H1 (cell line): ENCODE measurements around the gene CACNA2D3. TPM values are rescaled to one million over a fixed set of nuclear protein-coding genes. Genes with fewer than 3 reads are reported as not detected.

Source experiments
- CTCF ChIA-PET: fragments of 300-600 bp; sonication (Branson Sonifier 250); formaldehyde crosslinking; loops from one replicate; lab custom pipeline; 2021; ENCODE audit not compliant: partially characterized antibody; lab: Charles Lee
- POLR2A ChIA-PET: fragments of 300-600 bp; sonication (Branson Sonifier 250); formaldehyde crosslinking; loops from one replicate; lab custom pipeline; 2021; ENCODE audit warnings: inconsistent platforms; ENCODE audit not compliant: partially characterized antibody; lab: Charles Lee
- DNase-seq, 2 experiments: peaks; one replicate each; pipeline versions ENCODE4 v3.0.0 to v3.0.0-alpha.2; 2010 to 2022; ENCODE audit warnings: low spot score in 2 of 2, low read depth in 1 of 2, mixed read lengths in 1 of 2
- FAIRE-seq: peaks from 2 replicates; lab custom pipeline; 2011; peaks lifted over from hg19 to GRCh38; lab: Jason Lieb, UNC
- H2AFZ ChIP-seq: 2 replicates; pipeline ENCODE4 v1.8.1; 2012; ENCODE audit warnings: low read length, inconsistent platforms
- H2AK5ac ChIP-seq: 2 replicates; pipeline ENCODE4 v1.6.1; 2013; ENCODE audit warnings: low read depth, low read length
- H2BK120ac ChIP-seq: replicated peaks from 2 replicates; pipeline ENCODE3; 2013; ENCODE audit warnings: low read depth, low read length, inconsistent platforms
- H2BK12ac ChIP-seq: 2 replicates; pipeline ENCODE4 v1.6.1; 2013; ENCODE audit warnings: low read depth, low read length
- H2BK15ac ChIP-seq: 2 replicates; pipeline ENCODE4 v1.6.1; 2013; ENCODE audit warnings: low read length
- H2BK20ac ChIP-seq: 2 replicates; pipeline ENCODE4 v1.6.1; 2013; ENCODE audit warnings: low read length
- H2BK5ac ChIP-seq: 2 replicates; pipeline ENCODE4 v1.6.1; 2013; ENCODE audit warnings: low read depth, low read length
- H3K14ac ChIP-seq: 2 replicates; pipeline ENCODE4 v1.6.1; 2013; ENCODE audit warnings: inconsistent platforms; ENCODE audit not compliant: insufficient read length
- H3K18ac ChIP-seq: 2 replicates; pipeline ENCODE4 v1.6.1; 2013; ENCODE audit warnings: low read length; ENCODE audit errors: extremely low read depth
- H3K23ac ChIP-seq: 2 replicates; pipeline ENCODE4 v1.6.1; 2013; ENCODE audit warnings: inconsistent platforms; ENCODE audit not compliant: insufficient read length
- H3K23me2 ChIP-seq: 2 replicates; pipeline ENCODE4 v1.6.1; 2013; ENCODE audit warnings: low read depth, low read length
- H3K27ac ChIP-seq: 2 replicates; pipeline ENCODE4 v1.6.1; 2011; ENCODE audit warnings: low read depth, low read length, inconsistent platforms
- H3K27me3 ChIP-seq, 4 experiments: replicated peaks in 1 of 4; 1 replicate in 1 of 4; 2 replicates in 3 of 4; pipeline versions ENCODE4 v1.6.1 to v1.8.1; 2011 to 2013; ENCODE audit warnings: low read length in 3 of 4, mild to moderate bottlenecking in 3 of 4, inconsistent platforms in 2 of 4, mixed read lengths in 2 of 4, moderate library complexity in 1 of 4; ENCODE audit not compliant: control insufficient read depth in 3 of 4, insufficient read depth in 3 of 4; ENCODE audit errors: extremely low read depth in 1 of 4
- H3K36me3 ChIP-seq, 4 experiments: 2 replicates each; pipeline versions ENCODE4 v1.6.1 to v1.8.1; 2011 to 2013; ENCODE audit warnings: mild to moderate bottlenecking in 4 of 4, low read length in 3 of 4, moderate library complexity in 2 of 4, control low read depth in 1 of 4, inconsistent platforms in 1 of 4; ENCODE audit not compliant: insufficient read depth in 4 of 4, control insufficient read depth in 2 of 4
- H3K4ac ChIP-seq: replicated peaks from 2 replicates; pipeline ENCODE3; 2013; ENCODE audit warnings: low read length, low read depth, mixed read lengths, inconsistent platforms; ENCODE audit not compliant: insufficient read length
- H3K4me1 ChIP-seq, 4 experiments: replicated peaks in 1 of 4; 1 replicate in 1 of 4; 2 replicates in 3 of 4; pipeline versions ENCODE4 v1.6.1 to v1.8.1; 2011 to 2013; ENCODE audit warnings: low read length in 3 of 4, inconsistent platforms in 2 of 4, mixed read lengths in 1 of 4; ENCODE audit not compliant: insufficient read depth in 4 of 4, control insufficient read depth in 3 of 4
- H3K4me2 ChIP-seq, 2 experiments: 2 replicates each; pipeline versions ENCODE4 v1.6.1 to v1.8.1; 2011 to 2013; ENCODE audit warnings: low read depth in 2 of 2, low read length in 2 of 2, control low read depth in 1 of 2, inconsistent platforms in 1 of 2, mild to moderate bottlenecking in 1 of 2; ENCODE audit not compliant: insufficient read depth in 1 of 2
- H3K4me3 ChIP-seq, 4 experiments: fragments of 200-600, 300-600 bp in 1 of 4; sonication (generic), shearing (Covaris generic), sonication (Bioruptor Twin) in 1 of 4; 2 replicates each; pipeline versions ENCODE4 v1.5.1 to v1.8.1; 2011 to 2016; ENCODE audit warnings: low read length in 4 of 4, low read depth in 3 of 4, control low read depth in 2 of 4, inconsistent platforms in 2 of 4, mild to moderate bottlenecking in 2 of 4, mixed read lengths in 1 of 4, moderate library complexity in 1 of 4; ENCODE audit not compliant: insufficient read depth in 2 of 4; ENCODE audit errors: extremely low read depth in 1 of 4
- H3K56ac ChIP-seq: replicated peaks from 2 replicates; pipeline ENCODE3; 2013; ENCODE audit warnings: low read depth, mild to moderate bottlenecking, mixed read lengths, low read length, inconsistent platforms; ENCODE audit not compliant: insufficient read length
- H3K79me1 ChIP-seq: 2 replicates; pipeline ENCODE4 v1.6.1; 2013; ENCODE audit warnings: low read depth, low read length, control low read depth
- H3K79me2 ChIP-seq, 2 experiments: 2 replicates each; pipeline versions ENCODE4 v1.6.1 to v1.8.1; 2012 to 2013; ENCODE audit warnings: low read length in 2 of 2, mild to moderate bottlenecking in 2 of 2, inconsistent platforms in 1 of 2; ENCODE audit not compliant: insufficient read depth in 2 of 2, control insufficient read depth in 1 of 2
- H3K9ac ChIP-seq, 4 experiments: replicated peaks in 1 of 4; 1 replicate in 1 of 4; 2 replicates in 3 of 4; pipeline versions ENCODE4 v1.6.1 to v1.8.1; 2011 to 2013; ENCODE audit warnings: low read depth in 3 of 4, low read length in 3 of 4, control low read depth in 2 of 4, mild to moderate bottlenecking in 2 of 4, moderate library complexity in 2 of 4, inconsistent platforms in 1 of 4; ENCODE audit errors: extremely low read depth in 1 of 4
- H3K9me3 ChIP-seq, 2 experiments: 2 replicates each; pipeline versions ENCODE4 v1.6.1 to v1.8.1; 2012 to 2013; ENCODE audit warnings: mild to moderate bottlenecking in 2 of 2, moderate library complexity in 2 of 2, control low read depth in 1 of 2, inconsistent platforms in 1 of 2, low read depth in 1 of 2, low read length in 1 of 2, mixed read lengths in 1 of 2; ENCODE audit not compliant: insufficient read depth in 2 of 2
- H4K20me1 ChIP-seq, 2 experiments: replicated peaks in 1 of 2; 2 replicates each; pipeline versions ENCODE3 to v1.8.1; 2011 to 2013; ENCODE audit warnings: inconsistent platforms in 2 of 2, low read length in 2 of 2, mild to moderate bottlenecking in 1 of 2; ENCODE audit not compliant: insufficient read depth in 2 of 2, control insufficient read depth in 1 of 2
- H4K5ac ChIP-seq: 2 replicates; pipeline ENCODE4 v1.6.1; 2013; ENCODE audit warnings: low read length, low read depth, mixed read lengths, inconsistent platforms; ENCODE audit not compliant: insufficient read length
- H4K8ac ChIP-seq: 2 replicates; pipeline ENCODE4 v1.8.0; 2013; ENCODE audit warnings: mild to moderate bottlenecking, moderate library complexity, low read length, inconsistent platforms; ENCODE audit not compliant: insufficient read depth; ENCODE audit errors: extremely low read depth
- H4K91ac ChIP-seq: replicated peaks from 2 replicates; pipeline ENCODE3; 2013; ENCODE audit warnings: low read length, mixed read lengths, inconsistent platforms; ENCODE audit not compliant: insufficient read length
- CHD1 ChIP-seq: IDR thresholded peaks from 2 replicates; pipeline ENCODE4 v1.6.1; 2012; ENCODE audit warnings: low read depth, low read length, improper control_type of control experiment
- E2F6 ChIP-seq: IDR thresholded peaks from 2 replicates; pipeline ENCODE4 v1.6.1; 2012; ENCODE audit warnings: inconsistent platforms
- EGR1 ChIP-seq: IDR thresholded peaks from 2 replicates; pipeline ENCODE4 v1.6.1; 2011; ENCODE audit warnings: low read depth, low read length, borderline replicate concordance
- FOSL1 ChIP-seq: IDR thresholded peaks from 2 replicates; pipeline ENCODE4 v1.6.1; 2011; ENCODE audit warnings: mild to moderate bottlenecking, low read depth, low read length, moderate library complexity; ENCODE audit not compliant: insufficient read depth
- HDAC6 ChIP-seq: IDR thresholded peaks from one replicate; pipeline ENCODE4 v1.7.1; 2012; ENCODE audit warnings: low read depth, mild to moderate bottlenecking, inconsistent platforms, low read length, moderate library complexity
- RNF2 ChIP-seq: fragments of 200-900, 300-1000 bp; sonication (generic); IDR thresholded peaks from 2 replicates; pipeline ENCODE4 v1.7.1; 2016; ENCODE audit warnings: borderline replicate concordance, low read depth, mild to moderate bottlenecking, antibody characterized with exemption, low read length; ENCODE audit not compliant: poor library complexity, severe bottlenecking; ENCODE audit errors: missing control alignments
- SIN3A ChIP-seq, 2 experiments: IDR thresholded peaks in 1 of 2; conservative IDR thresholded peaks in 1 of 2; 2 replicates each; pipeline ENCODE4 v1.6.1; 2011 to 2012; ENCODE audit warnings: low read length in 2 of 2, improper control_type of control experiment in 1 of 2, low read depth in 1 of 2, mild to moderate bottlenecking in 1 of 2
- WGBS, 2 experiments: shearing (Covaris generic) in 1 of 2; methylation state at CpG; one replicate each; pipeline versions ENCODE4 v1.1.6 to v1.1.7; 2013 to 2015; ENCODE audit warnings: low lambda C conversion rate in 2 of 2, mixed read lengths in 2 of 2, inconsistent platforms in 1 of 2, low coverage in 1 of 2, missing lambda C conversion rate in 1 of 2; ENCODE audit not compliant: insufficient replicate concordance in 2 of 2, insufficient coverage in 1 of 2, insufficient read length in 1 of 2; ENCODE audit errors: extremely low coverage in 1 of 2, missing lambda C conversion rate in 1 of 2; 5-methylcytosine and 5-hydroxymethylcytosine counted together
- polyA plus RNA-seq, 7 experiments: library from polyadenylated mRNA; depleted of rRNA in 3 of 7; stranded (reverse) in 5 of 7; unstranded in 2 of 7; fragments of >200 nt in 5 of 7; fragments of 200-250 nt in 2 of 7; gene quantifications; 1 replicate in 5 of 7; 2 replicates in 1 of 7; 4 replicates in 1 of 7; pipeline versions ENCODE4 v1.2.1 to v1.2.3, GENCODE V29; 2011 to 2013; ENCODE audit warnings: missing spikeins in 2 of 7, mixed read lengths in 2 of 7
- total RNA-seq: library from RNA; stranded (reverse); fragmentation: NEBNext Ultra II Directional; extraction: Animal tissue kit (Norgen Biotek cat#: 25700); gene quantifications from 2 replicates; pipeline ENCODE4 v1.2.1, GENCODE V29; 2021

CACNA2D3 gene
- total and polyA plus RNA-seq, 2 of the 8 experiments (the other 6 are each of a cell fraction or from before 2014, with no cell fraction given) = 1.5 to 1.8 TPM

- Histone ChIP-seq H4K8ac (no peak overlapping the region), H3K23ac (no peak overlapping the region), H2BK120ac (no peak overlapping the region), H2BK12ac (no peak overlapping the region)
- POLR2A ChIA-PET = no interaction called here
- DNase-seq = no peak
- no peak for TF ChIP-seq E2F6
- no peak for TF ChIP-seq RNF2
- TF ChIP-seq FOSL1 = no peak
- TF ChIP-seq HDAC6 = no peak
- no peak for TF ChIP-seq SIN3A (conservative IDR thresholded peaks at IDR 0.05 in 1 of 2, IDR thresholded peaks at IDR 0.05 in 1 of 2; ENCODE audit: low read depth in 1 of 2, low read length in 2 of 2)
- TF ChIP-seq EGR1 = no peak
- no peak for TF ChIP-seq CHD1
- TF ChIP-seq, all 59 proteins: peak for 0
- no peak overlapping the region for H4K91ac ChIP-seq
- WGBS, 2 experiments = 77% methylated on average over 3 of the region's 3 CpGs; no CpG with 5 or more reads in 1 of the 2 experiments
- no peak overlapping the region for H2BK15ac ChIP-seq
- no peak overlapping the region for H3K18ac ChIP-seq
- no peak for FAIRE-seq
- no peaks in the 10 kb centered on the region for H3K23me2 ChIP-seq
- no peak overlapping the region for H4K5ac ChIP-seq
- peaks cover under 1 to 24% (median 17%) of the 10 kb centered on the region in 4 experiments; a peak in 5 of 7 replicates for H3K4me1 ChIP-seq
- H3K9me3 ChIP-seq = no peaks in the 10 kb centered on the region
- CTCF ChIA-PET = interaction anchor here (0.6 kb wide), 1 partner anchor 34 kb away, joined by 3 read pairs; no protein-coding TSS in a partner anchor
- H3K36me3 ChIP-seq = no peaks in the 10 kb centered on the region
- H3K56ac ChIP-seq = no peak overlapping the region
- H3K27me3 ChIP-seq = no peaks in the 10 kb centered on the region
- H4K20me1 ChIP-seq = no peaks in the 10 kb centered on the region
- H3K9ac ChIP-seq = no peak overlapping the region
- H3K14ac ChIP-seq = no peak overlapping the region
- H3K27ac ChIP-seq = no peak overlapping the region
- H3K4ac ChIP-seq = no peak overlapping the region
- no peak overlapping the region for H3K4me3 ChIP-seq
- H2BK5ac ChIP-seq = no peak overlapping the region
- no peak overlapping the region for H3K4me2 ChIP-seq
- H2BK20ac ChIP-seq = no peak overlapping the region
- no peak overlapping the region for H2AK5ac ChIP-seq
- no peaks in the 10 kb centered on the region for H3K79me2 ChIP-seq
- no peak overlapping the region for H2AFZ ChIP-seq
- H3K79me1 ChIP-seq = no peaks in the 10 kb centered on the region
These were observed 583.4 kb downstream of the CACNA2D3 start for GRCh38 chr3:54705730-54706129.
